HL-60/S4 (cell line): ENCODE measurements around the gene OSCP1.

Experiments
- in situ Hi-C: fragments of 300-500 bp; cut with MboI; formaldehyde crosslinking; loops from 2 replicates; pipeline ENCODE4 v1.14.3; 2022; ENCODE audit warnings: low sequenced_read_pairs

The OSCP1 gene

GRCh38 chr1:36386265-36387140 lies 63.7 kb downstream of the OSCP1 start:
- in situ Hi-C loops, result no loop called here

GRCh38 chr1:36385410-36386264 lies 64.6 kb downstream of the OSCP1 start, which contains the start of gene STK40:
Gene STK40, minus strand, starts transcription at chr1:36385924. Its CDS starts 24,592 bp downstream, at chr1:36361332.
- in situ Hi-C loops, result no loop called here

- in situ Hi-C loops, result no loop called here
Measured at GRCh38 chr1:36384542-36385409, 65.5 kb downstream of the OSCP1 start.

GRCh38 chr1:36383240-36383639 lies 67.0 kb downstream of the OSCP1 start:
- in situ Hi-C loops, result no loop called here

GRCh38 chr1:36382669-36383068 lies 67.6 kb downstream of the OSCP1 start:
- in situ Hi-C loops, result no loop called here

- in situ Hi-C loops, result no loop called here
Measured at GRCh38 chr1:36382231-36382630, 68.0 kb downstream of the OSCP1 start.

- in situ Hi-C loops, result no loop called here
Measured at GRCh38 chr1:36381405-36381804, 68.8 kb downstream of the OSCP1 start.

GRCh38 chr1:36380782-36381181 lies 69.5 kb downstream of the OSCP1 start:
- in situ Hi-C loops, result no loop called here

GRCh38 chr1:36380143-36380619 lies 70.1 kb downstream of the OSCP1 start:
- in situ Hi-C loops, result no loop called here

GRCh38 chr1:36377791-36378492 lies 72.3 kb downstream of the OSCP1 start:
- in situ Hi-C loops, result no loop called here

GRCh38 chr1:36372617-36373016 lies 77.6 kb downstream of the OSCP1 start:
- in situ Hi-C loops, result no loop called here

- in situ Hi-C loops, result no loop called here
Measured at GRCh38 chr1:36369061-36369861, 81.0 kb downstream of the OSCP1 start.
